ENCODE results near the gene PCCA. TPM values are rescaled to one million over a fixed set of nuclear protein-coding genes. Genes with fewer than 3 reads are reported as not detected.

The PCCA gene
- total RNA-seq, 4 donors from 2014 or later: 21.2 to 40.9 (median 31.6) TPM

DNA sequence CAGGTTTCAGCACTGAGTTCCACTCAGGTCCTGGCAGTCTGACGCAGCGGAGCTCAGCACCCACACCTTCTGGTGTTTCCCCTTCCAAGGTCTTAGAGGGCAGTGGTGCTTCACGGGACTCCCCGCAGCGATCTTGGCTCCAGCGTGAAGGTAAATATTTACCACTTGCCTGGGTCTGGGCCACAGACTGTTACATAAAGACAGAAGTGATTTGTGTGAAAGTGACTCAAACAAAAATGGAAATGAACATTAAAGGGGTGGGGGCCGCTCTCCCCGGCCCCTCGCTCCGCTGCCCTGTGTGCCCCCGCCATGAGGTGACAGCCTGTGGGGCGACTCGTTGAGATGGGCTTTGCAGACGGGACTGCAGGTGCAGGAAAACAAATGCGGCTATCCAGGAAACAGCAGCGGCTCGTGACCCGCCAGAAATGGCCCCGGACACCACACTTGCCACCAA lies 444.7 kb downstream of the PCCA start:
- no peak overlapping the region for H3K4me3 ChIP-seq
- 88% methylated on average over 18 of the region's 19 CpGs for WGBS
- DNase-seq (ENCODE audit: low spot score in 2 of 2): peak in 1 of 2 donors; percentile 64
- H3K27ac ChIP-seq: no peak overlapping the region
- no peaks in the 10 kb centered on the region for H3K9me3 ChIP-seq
- peaks cover 22% of the 10 kb centered on the region for H3K36me3 ChIP-seq
- H3K4me1 ChIP-seq: no peaks in the 10 kb centered on the region
- no peaks in the 10 kb centered on the region for H3K27me3 ChIP-seq
- TF ChIP-seq EP300 (IDR thresholded peaks at IDR 0.05) (no peak), POLR2A (IDR thresholded peaks at IDR 0.05) (no peak)

DNA sequence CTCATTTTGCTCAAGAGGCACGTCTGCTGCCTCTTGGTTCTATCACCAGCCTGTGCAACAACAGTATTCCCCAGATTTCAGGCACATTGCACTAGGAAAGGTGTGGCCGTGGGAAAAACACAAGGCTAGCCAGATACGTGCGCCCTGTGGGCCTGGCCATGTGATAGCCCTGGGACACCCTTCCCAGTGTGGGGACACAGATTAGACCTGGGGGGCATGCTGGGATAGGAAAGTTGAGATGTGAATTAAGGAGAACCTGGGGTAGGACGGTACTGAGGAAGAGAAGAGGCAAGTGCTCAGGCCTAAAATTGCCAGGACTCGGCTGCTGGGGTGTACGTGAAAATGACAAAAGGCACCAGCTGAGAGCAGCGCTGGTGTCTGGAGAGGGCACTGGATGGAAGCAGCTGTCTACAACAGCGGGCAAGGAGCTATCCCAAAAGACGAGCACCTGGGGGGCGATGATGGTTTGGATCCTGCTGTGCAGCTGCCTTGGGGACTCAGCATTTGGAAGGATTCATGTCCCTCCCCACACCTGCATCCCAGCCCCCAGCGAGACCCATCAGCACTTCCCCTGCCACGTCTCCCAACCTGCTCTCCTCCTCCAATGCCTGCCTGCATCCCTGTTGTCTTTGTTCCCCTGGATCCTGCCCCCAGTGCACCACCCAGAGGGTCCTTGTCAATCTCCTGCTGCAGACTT lies 445.4 kb downstream of the PCCA start:
- WGBS: 98% methylated on average over 13 of the region's 13 CpGs
- H3K9me3 ChIP-seq: no peaks in the 10 kb centered on the region
- TF ChIP-seq EP300 (IDR thresholded peaks at IDR 0.05) (no peak), POLR2A (IDR thresholded peaks at IDR 0.05) (no peak), POLR2AphosphoS5 (IDR thresholded peaks at IDR 0.05) (no peak)
- TF ChIP-seq, protein P1, sequence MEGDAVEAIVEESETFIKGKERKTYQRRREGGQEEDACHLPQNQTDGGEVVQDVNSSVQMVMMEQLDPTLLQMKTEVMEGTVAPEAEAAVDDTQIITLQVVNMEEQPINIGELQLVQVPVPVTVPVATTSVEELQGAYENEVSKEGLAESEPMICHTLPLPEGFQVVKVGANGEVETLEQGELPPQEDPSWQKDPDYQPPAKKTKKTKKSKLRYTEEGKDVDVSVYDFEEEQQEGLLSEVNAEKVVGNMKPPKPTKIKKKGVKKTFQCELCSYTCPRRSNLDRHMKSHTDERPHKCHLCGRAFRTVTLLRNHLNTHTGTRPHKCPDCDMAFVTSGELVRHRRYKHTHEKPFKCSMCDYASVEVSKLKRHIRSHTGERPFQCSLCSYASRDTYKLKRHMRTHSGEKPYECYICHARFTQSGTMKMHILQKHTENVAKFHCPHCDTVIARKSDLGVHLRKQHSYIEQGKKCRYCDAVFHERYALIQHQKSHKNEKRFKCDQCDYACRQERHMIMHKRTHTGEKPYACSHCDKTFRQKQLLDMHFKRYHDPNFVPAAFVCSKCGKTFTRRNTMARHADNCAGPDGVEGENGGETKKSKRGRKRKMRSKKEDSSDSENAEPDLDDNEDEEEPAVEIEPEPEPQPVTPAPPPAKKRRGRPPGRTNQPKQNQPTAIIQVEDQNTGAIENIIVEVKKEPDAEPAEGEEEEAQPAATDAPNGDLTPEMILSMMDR (IDR thresholded peaks at IDR 0.05): no peak

DNA sequence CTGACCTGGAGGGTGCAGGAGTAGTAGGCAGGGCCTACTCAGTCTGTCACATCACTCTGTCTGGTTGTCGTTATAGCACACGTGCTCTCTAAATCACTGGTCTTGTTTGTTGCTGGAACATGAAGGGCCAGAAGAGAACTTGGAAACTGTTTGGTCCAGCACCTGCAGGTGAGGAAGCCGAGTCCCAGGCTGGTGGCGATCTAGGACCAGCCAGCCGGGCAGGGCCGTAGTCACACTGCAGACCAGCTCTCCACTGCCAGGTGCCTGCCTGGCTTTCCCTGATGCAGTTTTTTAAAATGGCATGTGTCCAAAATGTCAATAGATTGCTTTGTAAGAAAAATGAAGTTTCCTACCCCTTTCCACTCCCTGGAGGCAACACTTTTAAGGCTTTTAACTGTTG lies 446.0 kb downstream of the PCCA start:
- Histone ChIP-seq H3K4me1 (no peaks in the 10 kb centered on the region), H3K36me3 (peaks cover 16% of the 10 kb centered on the region), H3K9me3 (no peaks in the 10 kb centered on the region), H3K27me3 (no peaks in the 10 kb centered on the region), H3K27ac (no peak overlapping the region), H3K4me3 (no peak overlapping the region)
- no peak for TF ChIP-seq POLR2A (IDR thresholded peaks at IDR 0.05)
- TF ChIP-seq, protein P1 (IDR thresholded peaks at IDR 0.05): no peak
- no peak for TF ChIP-seq EP300 (IDR thresholded peaks at IDR 0.05)
- TF ChIP-seq POLR2AphosphoS5 (IDR thresholded peaks at IDR 0.05): no peak
- no peak for DNase-seq (ENCODE audit: low spot score in 2 of 2)
- WGBS: 89% methylated on average over 4 of the region's 6 CpGs

More for the DNA sequence above, 445.4 kb downstream of the PCCA start:
- H3K4me1 ChIP-seq: no peaks in the 10 kb centered on the region
- no peak overlapping the region for H3K4me3 ChIP-seq
- no peak overlapping the region for H3K27ac ChIP-seq
- H3K27me3 ChIP-seq: no peaks in the 10 kb centered on the region
- DNase-seq (ENCODE audit: low spot score in 2 of 2): peak in 1 of 2 donors; percentile 58
- peaks cover 16% of the 10 kb centered on the region for H3K36me3 ChIP-seq

DNA sequence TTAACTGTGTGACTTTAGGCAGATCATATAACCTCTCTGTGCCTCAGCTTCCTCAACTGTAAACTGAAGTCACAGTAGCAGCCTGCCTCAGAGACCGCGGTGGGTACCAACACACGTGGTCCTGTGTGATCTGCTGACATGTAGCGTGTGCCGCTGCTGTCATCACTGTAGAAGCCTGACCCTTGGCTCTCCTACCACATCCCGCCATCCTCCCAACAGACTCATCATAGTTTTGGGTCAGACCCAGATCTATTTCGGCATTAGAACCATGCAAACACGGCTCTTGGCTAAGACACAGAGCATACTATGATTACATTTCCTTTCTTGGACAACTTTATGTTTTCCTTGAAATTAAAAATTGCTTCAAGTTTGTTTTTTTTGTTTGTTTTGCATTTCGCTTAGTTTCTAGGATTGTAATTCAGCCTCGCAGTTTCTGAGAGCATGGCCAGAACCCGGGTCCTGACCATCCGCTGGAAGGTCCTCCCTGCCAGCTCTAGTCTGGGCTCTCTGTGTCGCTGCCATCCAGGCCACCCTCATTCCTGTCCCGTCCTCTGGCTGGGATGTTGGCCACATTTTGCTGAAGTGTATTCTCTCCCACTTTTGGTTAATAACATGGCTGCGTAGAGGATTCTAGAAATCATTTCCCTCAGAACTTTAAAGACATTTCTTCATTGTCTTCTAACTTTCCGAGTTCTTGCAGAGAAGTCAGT lies 446.7 kb downstream of the PCCA start:
- H3K4me3 ChIP-seq: no peak overlapping the region
- WGBS: 79% methylated on average over 16 of the region's 16 CpGs
- peaks cover 15% of the 10 kb centered on the region for H3K36me3 ChIP-seq
- H3K27ac ChIP-seq: no peak overlapping the region
- no peaks in the 10 kb centered on the region for H3K9me3 ChIP-seq
- H3K27me3 ChIP-seq: no peaks in the 10 kb centered on the region
- H3K4me1 ChIP-seq: no peaks in the 10 kb centered on the region
- TF ChIP-seq POLR2A (IDR thresholded peaks at IDR 0.05): no peak
- no peak for TF ChIP-seq POLR2AphosphoS5 (IDR thresholded peaks at IDR 0.05)
- DNase-seq (ENCODE audit: low spot score in 2 of 2): no peak

DNA sequence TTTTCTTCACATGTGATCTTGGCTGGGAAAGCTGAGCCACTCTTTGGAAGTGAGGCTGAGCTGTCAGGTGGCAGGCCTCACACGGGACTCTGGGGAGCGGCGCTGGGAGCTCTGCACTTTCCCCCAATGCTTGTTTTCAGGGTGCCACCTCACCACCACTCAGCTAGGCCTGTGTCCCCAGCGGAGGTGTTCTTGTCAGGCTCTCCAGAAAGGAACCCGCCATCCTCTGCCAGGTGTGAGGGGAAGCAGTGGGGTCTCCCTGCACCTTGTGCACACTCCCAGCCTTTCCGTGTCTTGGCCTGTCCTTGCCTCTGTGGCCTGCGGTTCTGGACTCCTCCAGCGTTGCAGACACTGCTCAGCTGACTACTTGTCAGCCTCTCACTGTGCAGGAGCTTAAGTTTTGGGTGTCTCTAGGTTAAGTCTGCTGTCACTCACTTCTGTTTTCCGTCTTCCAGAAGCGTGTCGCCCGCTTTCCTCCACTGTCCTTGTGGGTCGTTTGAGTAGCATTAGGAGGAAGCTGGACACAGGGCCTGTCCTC lies 447.8 kb downstream of the PCCA start:
- DNase-seq (ENCODE audit: low spot score in 2 of 2): no peak
- H3K27ac ChIP-seq: no peak overlapping the region
- peaks cover 13% of the 10 kb centered on the region for H3K36me3 ChIP-seq
- peaks cover 8% of the 10 kb centered on the region for H3K4me1 ChIP-seq
- 93% methylated on average over 13 of the region's 13 CpGs for WGBS
- no peak overlapping the region for H3K4me3 ChIP-seq
- TF ChIP-seq EP300 (IDR thresholded peaks at IDR 0.05): no peak
- TF ChIP-seq, protein P1 (IDR thresholded peaks at IDR 0.05): no peak
- no peaks in the 10 kb centered on the region for H3K27me3 ChIP-seq
- H3K9me3 ChIP-seq: no peaks in the 10 kb centered on the region

DNA sequence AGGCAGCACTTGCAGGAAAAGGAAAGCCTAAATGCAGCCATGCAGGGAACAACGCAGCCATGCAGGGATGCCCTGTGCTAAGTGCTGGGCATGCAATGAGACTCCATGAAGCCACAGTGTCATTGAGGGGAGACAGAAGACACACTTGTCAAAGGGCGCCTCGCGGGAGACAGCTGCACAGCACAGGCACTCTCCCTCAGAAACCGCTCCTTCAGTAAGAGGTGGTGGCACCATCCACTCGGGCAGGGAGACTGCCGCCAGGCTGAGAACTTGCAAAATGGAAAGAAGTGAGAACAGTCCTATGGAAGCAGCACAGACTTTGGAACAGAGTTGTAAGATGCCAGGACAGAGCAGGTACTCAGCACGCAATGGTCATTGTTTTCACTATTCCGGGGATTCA lies 448.6 kb downstream of the PCCA start:
- peaks cover 13% of the 10 kb centered on the region for H3K4me1 ChIP-seq
- WGBS: 97% methylated on average over 9 of the region's 9 CpGs
- no peak overlapping the region for H3K27ac ChIP-seq
- TF ChIP-seq POLR2A (IDR thresholded peaks at IDR 0.05) (no peak), EP300 (IDR thresholded peaks at IDR 0.05) (no peak), POLR2AphosphoS5 (IDR thresholded peaks at IDR 0.05) (no peak)
- TF ChIP-seq, protein P1 (IDR thresholded peaks at IDR 0.05): no peak
- no peaks in the 10 kb centered on the region for H3K9me3 ChIP-seq
- H3K36me3 ChIP-seq: peaks cover 6% of the 10 kb centered on the region
- peak in 1 of 2 donors; percentile 60 for DNase-seq (ENCODE audit: low spot score in 2 of 2)
- no peak overlapping the region for H3K4me3 ChIP-seq
- H3K27me3 ChIP-seq: no peaks in the 10 kb centered on the region

Data from suprapubic skin (tissue), 4 donors.